NCI-H82 treated with DMSO at 0.1 percent for 48 hours (cell line): ENCODE measurements around the gene ACER1.

Experiments used
- DNase-seq: peaks from one replicate; lab custom pipeline; 2025; ENCODE audit not compliant: unreplicated experiment; lab: John Stamatoyannopoulos, UW

ACER1 gene

DNA sequence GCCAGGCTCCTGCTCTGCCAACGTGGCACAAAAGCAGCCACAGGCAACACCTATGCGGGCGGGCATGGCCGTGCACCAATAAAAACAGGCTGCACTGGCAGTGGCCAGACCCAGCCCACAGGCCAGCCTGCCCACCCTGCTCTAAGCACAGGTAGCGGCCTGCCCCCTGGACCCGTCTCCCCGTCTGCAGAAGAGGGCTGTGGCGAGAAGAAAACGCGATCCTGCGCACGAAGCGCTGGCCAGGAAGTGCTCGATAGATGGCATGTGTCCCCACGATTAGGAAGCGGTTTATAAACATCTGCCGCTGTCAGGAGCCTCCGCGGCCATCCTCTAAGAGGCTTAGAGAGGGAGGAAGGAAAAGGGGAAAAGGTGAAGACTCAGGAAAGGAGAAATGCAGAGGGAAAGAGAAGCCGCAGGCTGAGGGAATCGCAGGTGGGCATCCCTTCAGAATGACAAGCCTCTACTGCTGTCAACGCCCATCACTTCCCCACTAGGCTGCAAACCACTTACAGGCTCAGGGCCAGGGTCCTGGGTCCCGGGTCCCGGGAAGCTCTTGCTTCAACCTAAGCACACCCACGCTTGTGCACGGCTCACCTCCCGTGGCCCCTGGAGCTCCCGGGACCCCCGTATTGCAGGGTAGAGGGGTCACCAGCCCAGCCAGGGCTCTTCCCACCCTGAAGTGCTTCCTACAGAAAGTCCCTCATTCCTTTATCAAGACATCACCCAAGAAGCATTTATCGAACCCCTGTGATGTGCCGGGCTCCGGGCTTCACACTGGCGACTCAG lies 64.1 kb downstream of the ACER1 start:
- peak; percentile 56 for DNase-seq

DNA sequence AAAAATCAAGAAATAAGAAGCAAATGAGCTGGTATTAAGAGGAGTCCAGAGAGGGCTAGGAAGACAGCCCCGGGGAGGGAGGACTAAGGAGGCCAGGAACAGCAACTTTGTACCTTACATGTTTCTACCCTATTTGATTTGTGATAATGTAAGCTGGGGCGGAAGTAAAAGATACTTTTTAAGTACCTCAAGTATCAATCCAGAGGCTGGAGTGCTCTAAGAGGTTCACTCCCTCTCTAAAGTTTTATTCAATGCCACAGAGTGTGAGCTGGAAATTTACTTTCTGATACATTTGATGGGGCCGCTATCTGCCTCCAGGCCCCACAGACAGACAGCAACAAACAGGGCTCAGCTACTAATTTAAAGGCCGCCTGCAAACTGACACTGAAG lies 65.0 kb downstream of the ACER1 start:
- DNase-seq: no peak

DNA sequence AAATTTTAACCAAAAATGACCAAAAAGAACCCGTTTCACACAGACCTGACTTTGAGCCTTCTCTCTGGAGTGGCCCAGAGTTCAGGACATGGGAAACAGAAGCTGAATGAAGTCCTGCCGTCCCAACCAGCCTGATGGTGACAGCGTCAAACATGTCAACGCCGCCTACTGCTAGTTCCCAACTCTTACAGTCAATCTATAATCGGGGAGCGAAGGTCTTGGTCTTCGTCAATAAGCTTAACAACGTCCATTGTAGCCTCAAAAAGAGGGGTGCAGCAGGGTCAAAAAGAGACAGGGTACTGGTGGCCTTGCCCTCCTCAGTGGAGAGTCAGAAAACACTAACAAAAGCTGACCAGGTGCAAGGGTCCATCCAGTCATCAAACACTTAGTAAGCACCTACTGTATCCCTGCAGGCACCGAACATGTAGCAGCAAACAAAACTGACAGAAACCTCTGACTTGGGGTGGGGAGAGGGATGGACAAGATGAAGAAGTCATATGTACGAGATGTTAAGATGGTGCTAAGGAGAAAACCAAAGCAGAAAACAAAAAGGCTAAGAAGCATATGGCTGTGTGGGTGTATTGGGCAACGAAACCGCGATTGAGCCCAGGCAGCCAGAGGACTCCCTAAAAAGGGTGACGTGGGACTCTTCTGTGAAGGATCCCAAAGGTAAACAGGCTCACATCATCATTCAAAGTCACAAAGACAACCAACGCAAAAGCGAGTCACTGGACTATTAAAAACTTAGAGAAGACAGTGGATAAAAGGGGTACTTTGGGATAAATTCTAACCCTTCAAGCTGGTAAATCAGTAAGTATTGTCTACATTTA lies 65.6 kb downstream of the ACER1 start:
- DNase-seq: no peak

DNA sequence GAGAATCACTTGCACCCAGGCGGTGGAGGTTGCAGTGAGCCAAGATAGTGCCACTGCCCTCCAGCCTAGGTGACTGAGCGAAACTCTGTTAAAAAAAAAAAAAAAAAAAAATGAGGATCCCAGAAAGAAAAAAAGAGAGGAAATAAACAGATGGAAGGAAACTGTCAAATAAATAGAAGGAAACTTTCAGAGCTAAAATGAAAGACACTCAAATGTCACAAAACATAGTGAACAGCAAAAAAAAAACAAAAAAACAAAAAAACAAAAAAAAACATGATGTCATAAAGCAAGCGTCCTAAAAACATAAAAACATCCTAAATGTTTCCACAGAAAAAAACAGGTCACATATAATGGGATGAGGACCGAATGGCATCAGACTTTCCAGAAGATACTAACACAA lies 68.6 kb downstream of the ACER1 start:
- no peak for DNase-seq

DNA sequence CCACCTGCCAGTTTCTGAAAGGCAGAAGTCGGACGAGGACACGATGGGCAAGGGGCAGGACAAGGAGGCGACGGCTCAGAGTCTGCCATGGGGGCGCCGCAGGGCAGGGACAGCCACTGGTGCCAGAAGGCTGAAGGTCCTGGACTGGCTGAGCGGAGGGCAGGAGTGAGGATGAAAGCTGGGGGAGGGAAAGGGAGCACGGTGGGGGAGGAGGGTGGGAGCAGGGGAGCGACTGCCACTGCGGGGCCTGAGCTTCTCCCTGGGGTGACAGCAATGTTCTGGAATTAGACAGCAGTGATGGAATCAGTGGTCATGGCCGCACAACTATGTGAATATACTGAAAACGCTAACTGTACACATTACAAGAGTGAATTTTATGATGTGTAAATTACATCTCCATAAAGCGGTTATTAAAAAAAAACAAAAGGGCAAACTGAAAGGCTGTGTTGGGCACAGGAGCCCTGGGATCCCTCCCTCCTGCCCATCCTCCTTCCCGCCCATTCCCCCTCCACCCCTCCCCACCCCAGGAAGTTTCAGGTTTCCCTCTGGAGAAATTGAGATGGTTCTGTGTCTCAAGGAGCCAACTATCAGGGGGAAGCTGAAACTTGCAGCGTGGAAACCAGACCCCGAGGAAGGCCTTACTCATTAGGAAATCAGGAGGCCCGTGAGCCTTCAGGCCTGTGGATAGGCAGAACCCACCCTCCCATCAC lies 69.5 kb downstream of the ACER1 start:
- DNase-seq: no peak

DNA sequence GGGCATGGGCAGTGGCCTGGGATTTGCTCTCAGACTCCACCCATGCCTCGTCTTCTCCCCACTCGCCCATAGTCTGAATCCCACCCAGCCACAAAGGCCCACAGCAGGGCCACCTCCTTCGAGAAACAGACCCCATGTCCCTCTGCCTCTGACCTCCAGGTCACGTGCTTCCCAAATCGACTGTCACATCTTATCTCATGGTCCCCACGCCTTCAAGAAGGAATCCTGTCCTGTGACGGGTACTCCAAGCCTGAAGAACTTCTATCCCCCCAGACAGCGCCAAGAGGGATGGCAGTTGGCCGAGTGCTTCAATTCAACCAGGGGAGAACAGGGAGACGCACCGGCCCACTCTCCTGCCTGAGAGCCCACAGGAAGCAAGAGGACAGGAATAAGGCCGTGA lies 70.1 kb downstream of the ACER1 start:
- no peak for DNase-seq

DNA sequence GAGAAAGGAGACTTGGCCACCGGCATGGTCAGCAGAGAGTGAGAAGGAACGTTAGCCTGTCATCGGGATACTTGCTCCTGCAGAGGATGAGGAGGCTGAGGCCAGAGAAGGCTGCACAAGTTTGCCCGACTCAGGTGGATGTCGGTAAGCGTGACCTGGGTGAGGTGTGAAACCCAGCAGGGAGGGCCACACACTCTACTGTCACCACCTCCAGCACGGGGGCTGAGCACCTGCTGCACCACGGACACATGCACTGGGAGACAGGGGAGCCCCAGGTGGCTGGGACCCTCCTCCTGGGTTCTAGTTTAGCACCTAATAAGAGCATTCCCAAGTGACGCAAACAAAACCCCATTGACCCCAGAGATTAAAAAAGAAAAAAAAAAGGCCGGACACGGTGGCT lies 70.9 kb downstream of the ACER1 start:
- DNase-seq: no peak

DNA sequence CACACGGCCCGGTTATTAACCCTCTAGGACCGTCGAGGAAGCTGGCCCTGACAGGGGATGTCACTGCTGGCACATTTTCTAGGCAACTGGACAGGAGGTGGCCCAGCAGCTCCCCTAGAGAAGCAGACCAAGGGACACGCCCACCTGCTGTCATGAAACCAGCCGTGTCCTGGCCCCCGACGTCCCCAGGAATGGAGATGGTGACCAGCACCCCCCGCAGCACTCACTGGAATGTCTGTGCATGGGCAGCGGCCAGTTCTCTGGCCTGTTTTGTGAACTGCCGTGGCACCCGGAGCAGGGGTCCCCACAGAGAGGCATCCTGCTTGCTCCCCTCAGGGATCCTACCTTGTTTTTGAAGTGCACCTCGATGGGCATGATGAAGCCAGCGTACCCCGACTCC lies 71.5 kb downstream of the ACER1 start:
- DNase-seq: no peak

DNA sequence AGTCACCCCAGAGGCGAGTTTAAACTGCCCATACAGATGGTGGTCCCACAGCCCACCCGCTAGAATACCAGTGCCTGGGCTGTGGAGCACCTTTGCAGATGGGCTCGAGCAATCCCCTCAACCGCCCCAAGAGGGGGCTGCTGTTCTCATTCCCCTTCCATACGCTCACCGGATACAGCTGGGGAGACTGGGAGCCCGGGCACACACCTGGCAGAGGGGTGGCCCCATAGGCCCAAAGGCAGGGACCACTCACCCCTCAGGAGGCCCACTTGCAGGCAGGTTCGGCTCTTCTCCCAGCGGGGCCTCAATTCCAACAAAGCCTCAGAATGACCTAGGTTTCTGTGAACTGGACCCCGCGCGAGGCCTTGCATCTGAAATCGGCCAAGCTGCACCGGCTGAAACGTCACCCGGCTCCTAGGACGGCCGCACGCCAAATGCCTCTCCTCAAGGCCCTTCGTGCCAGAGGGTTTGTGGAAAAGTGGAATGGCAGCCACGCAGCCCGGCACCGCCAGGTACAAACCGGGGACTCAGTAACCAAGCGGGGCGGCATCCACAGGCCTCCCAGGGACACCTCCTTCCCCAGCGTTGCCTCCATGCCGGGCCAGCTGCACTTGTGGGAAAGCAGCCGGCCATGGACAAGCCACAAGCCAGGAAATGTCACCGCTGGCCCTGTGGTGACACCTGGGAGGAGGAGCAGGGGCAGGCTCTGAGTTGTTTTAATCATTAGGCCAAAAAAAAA lies 72.3 kb downstream of the ACER1 start:
- no peak for DNase-seq

DNA sequence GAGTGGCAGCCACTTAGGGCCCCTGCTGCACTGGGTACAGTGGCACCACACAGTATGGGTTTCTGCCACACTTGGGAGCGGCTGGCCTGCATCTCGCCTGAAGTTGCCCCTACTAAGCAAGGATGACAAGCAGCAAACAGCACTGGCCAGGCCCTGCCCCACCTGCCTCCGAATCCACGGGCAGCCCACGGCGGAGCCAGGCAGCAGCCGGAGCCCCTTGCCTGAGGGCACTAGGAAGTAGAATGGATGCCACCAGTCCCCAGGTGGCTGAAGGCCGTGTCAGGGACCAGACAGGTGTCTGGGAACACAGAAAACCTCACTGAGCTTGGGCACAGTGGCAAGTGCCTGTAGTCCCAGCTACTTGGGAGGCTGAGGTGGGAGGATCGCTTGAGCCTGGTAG lies 73.0 kb downstream of the ACER1 start:
- DNase-seq: no peak

DNA sequence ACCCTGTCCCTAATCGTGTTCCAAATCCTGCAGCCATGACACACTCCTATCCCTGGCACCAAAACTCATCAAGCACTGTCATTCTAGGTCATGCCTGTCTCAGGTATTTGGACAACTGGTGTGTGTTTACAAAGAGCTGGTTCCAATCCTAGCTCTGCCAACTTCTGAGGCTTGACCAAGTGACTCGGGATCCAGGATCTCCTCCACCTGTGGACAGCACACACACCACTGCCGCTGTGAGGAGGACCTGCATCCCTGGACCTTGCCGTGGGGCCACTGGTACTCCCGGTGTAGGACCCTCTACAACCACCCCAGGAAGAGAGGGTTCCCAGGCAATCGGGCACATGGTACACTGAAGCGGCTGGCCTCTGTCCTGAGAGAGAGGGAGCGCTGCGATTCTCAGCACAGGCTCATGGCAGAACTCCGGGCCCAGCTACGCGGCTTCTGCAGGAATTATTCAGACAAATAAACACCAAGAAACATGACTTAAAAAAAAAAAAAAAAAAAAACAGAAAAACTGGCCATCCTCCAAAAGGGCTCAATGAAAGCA lies 74.0 kb downstream of the ACER1 start:
- DNase-seq: no peak

DNA sequence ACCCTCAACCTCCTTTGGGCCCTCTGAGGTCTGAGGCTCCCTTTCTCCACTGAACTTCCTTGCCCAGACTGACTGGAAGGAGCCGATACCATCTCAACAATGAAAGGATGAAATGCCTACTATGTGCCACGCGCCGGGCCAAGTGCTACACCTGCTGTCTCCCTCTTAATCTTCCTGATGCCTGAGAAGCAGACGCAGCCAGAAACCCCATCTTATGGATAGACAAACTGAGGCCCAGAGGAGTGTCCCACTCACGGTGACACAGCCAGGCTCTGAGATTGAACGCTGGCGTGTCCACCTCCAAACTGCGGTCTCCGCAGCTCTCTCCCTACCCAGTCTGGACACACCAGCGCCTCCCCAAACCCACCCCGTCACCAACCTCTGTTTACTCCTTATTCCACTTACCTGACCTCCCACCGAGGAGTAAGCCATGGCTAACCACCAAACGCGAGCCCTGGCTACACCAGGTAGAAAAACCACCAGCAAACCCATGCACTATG lies 74.5 kb downstream of the ACER1 start:
- DNase-seq: no peak
